Measurements from ENCODE around the gene CLINT1. TPM values are rescaled to one million over a fixed set of nuclear protein-coding genes. Genes with fewer than 3 reads are reported as not detected.

The CLINT1 gene
- polyA plus RNA-seq, 3 donors, result 67.4 to 100 (median 71.9) TPM

GRCh38 chr5:157817387-157817702, 41.6 kb downstream of the CLINT1 start:
- H3K9me3 ChIP-seq (replicated peaks in 1 of 2; ENCODE audit: control insufficient read depth in 1 of 2, insufficient read depth in 1 of 2, low read length in 2 of 2), result peaks cover 0 to 3% of the 10 kb centered on the region in 2 donors
- H3K79me2 ChIP-seq (ENCODE audit: insufficient read depth, low read length), result peaks cover 80% of the 10 kb centered on the region
- no peak for DNase-seq
- intact Hi-C loops (cut with micrococcal nuclease), result loop anchor here (2.0 kb wide), 1 partner anchor 131 kb away; no protein-coding TSS in a partner anchor
- peaks cover 28 to 48% of the 10 kb centered on the region in 2 donors for H3K36me3 ChIP-seq (replicated peaks in 1 of 2; ENCODE audit: control insufficient read depth in 1 of 2, insufficient read depth in 2 of 2, low read length in 2 of 2)
- no CpG with 5 or more reads among the region's 5 CpGs for WGBS (ENCODE audit: insufficient coverage)
- Mint-ChIP-seq H3K4me1 (peaks cover 10% of the 10 kb centered on the region), H3K36me3 (peaks cover 31 to 44% of the 10 kb centered on the region in 2 donors), H3K27me3 (ENCODE audit: low read depth in 3 of 3) (no peaks in the 10 kb centered on the region), H3K9me3 (peaks cover 0 to 3% (median 1%) of the 10 kb centered on the region in 7 donors), H3K4me3 (no peak overlapping the region), H3K27ac (peak overlapping the region in 2 of 7 donors; percentile 3 to 63)
- H3K27ac ChIP-seq (ENCODE audit: low read depth in 1 of 2, low read length in 2 of 2), result no peak overlapping the region
- H3K4me3 ChIP-seq (replicated peaks in 1 of 3; ENCODE audit: low read depth in 2 of 3, low read length in 3 of 3), result no peak overlapping the region
- H4K20me1 ChIP-seq (ENCODE audit: insufficient read depth, low read length), result peaks cover 70% of the 10 kb centered on the region
- TF ChIP-seq, protein P1, sequence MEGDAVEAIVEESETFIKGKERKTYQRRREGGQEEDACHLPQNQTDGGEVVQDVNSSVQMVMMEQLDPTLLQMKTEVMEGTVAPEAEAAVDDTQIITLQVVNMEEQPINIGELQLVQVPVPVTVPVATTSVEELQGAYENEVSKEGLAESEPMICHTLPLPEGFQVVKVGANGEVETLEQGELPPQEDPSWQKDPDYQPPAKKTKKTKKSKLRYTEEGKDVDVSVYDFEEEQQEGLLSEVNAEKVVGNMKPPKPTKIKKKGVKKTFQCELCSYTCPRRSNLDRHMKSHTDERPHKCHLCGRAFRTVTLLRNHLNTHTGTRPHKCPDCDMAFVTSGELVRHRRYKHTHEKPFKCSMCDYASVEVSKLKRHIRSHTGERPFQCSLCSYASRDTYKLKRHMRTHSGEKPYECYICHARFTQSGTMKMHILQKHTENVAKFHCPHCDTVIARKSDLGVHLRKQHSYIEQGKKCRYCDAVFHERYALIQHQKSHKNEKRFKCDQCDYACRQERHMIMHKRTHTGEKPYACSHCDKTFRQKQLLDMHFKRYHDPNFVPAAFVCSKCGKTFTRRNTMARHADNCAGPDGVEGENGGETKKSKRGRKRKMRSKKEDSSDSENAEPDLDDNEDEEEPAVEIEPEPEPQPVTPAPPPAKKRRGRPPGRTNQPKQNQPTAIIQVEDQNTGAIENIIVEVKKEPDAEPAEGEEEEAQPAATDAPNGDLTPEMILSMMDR (IDR thresholded peaks at IDR 0.05), result no peak
- H2AFZ ChIP-seq (ENCODE audit: insufficient read depth, low read depth, low read length, poor library complexity, severe bottlenecking), result no peak overlapping the region
- peaks cover 0 to 3% of the 10 kb centered on the region in 2 donors for H3K4me1 ChIP-seq (ENCODE audit: control insufficient read depth in 1 of 2, insufficient read depth in 2 of 2, low read length in 2 of 2)
- no peak overlapping the region for H3K4me2 ChIP-seq (replicated peaks; ENCODE audit: extremely low read depth, low read length, poor library complexity, severe bottlenecking)
- no peaks in the 10 kb centered on the region for H3K27me3 ChIP-seq (ENCODE audit: control insufficient read depth in 2 of 2, insufficient read depth in 2 of 2, low read length in 2 of 2)
- no peak overlapping the region for H3K9ac ChIP-seq (ENCODE audit: insufficient read depth, low read length, poor library complexity, severe bottlenecking)

GRCh38 chr5:157816682-157817386, 42.1 kb downstream of the CLINT1 start:
- WGBS (ENCODE audit: insufficient coverage), result no CpG with 5 or more reads among the region's 1 CpG
- H3K27me3 Mint-ChIP-seq (ENCODE audit: low read depth in 3 of 3), result no peaks in the 10 kb centered on the region
- peaks cover 64% of the 10 kb centered on the region for H4K20me1 ChIP-seq (ENCODE audit: insufficient read depth, low read length)
- H3K36me3 ChIP-seq (replicated peaks in 1 of 2; ENCODE audit: control insufficient read depth in 1 of 2, insufficient read depth in 2 of 2, low read length in 2 of 2), result peaks cover 33 to 53% of the 10 kb centered on the region in 2 donors
- peak in 1 of 3 donors; percentile 2 for DNase-seq
- H2AFZ ChIP-seq (ENCODE audit: insufficient read depth, low read depth, low read length, poor library complexity, severe bottlenecking), result no peak overlapping the region
- intact Hi-C loops (cut with micrococcal nuclease), result loop anchor here (2.0 kb wide), 1 partner anchor 132 kb away; no protein-coding TSS in a partner anchor
- no peak overlapping the region for H3K4me3 Mint-ChIP-seq
- H3K36me3 Mint-ChIP-seq, result peaks cover 35 to 46% of the 10 kb centered on the region in 2 donors
- peaks cover 75% of the 10 kb centered on the region for H3K79me2 ChIP-seq (ENCODE audit: insufficient read depth, low read length)
- H3K4me1 ChIP-seq (ENCODE audit: control insufficient read depth in 1 of 2, insufficient read depth in 2 of 2, low read length in 2 of 2), result peaks cover 0 to 3% of the 10 kb centered on the region in 2 donors
- H3K4me1 Mint-ChIP-seq, result peaks cover 9% of the 10 kb centered on the region
- H3K4me2 ChIP-seq (replicated peaks; ENCODE audit: extremely low read depth, low read length, poor library complexity, severe bottlenecking), result no peak overlapping the region
- H3K4me3 ChIP-seq (replicated peaks in 1 of 3; ENCODE audit: low read depth in 2 of 3, low read length in 3 of 3), result no peak overlapping the region
- H3K27ac ChIP-seq (ENCODE audit: low read depth in 1 of 2, low read length in 2 of 2), result no peak overlapping the region
- no peak overlapping the region for H3K27ac Mint-ChIP-seq
- H3K9ac ChIP-seq (ENCODE audit: insufficient read depth, low read length, poor library complexity, severe bottlenecking), result no peak overlapping the region
- no peaks in the 10 kb centered on the region for H3K9me3 Mint-ChIP-seq
- H3K27me3 ChIP-seq (ENCODE audit: control insufficient read depth in 2 of 2, insufficient read depth in 2 of 2, low read length in 2 of 2), result no peaks in the 10 kb centered on the region
- no peaks in the 10 kb centered on the region for H3K9me3 ChIP-seq (replicated peaks in 1 of 2; ENCODE audit: control insufficient read depth in 1 of 2, insufficient read depth in 1 of 2, low read length in 2 of 2)
- TF ChIP-seq, protein P1 (IDR thresholded peaks at IDR 0.05), result peak; percentile 79

All from CD14-positive monocyte (primary cell).